Naive thymus-derived CD4-positive, alpha-beta T cell (primary cell): ENCODE data around the gene PTPN1. TPM values are rescaled to one million over a fixed set of nuclear protein-coding genes. Genes with fewer than 3 reads are reported as not detected.

Source experiments
- ATAC-seq: fragments of 150-1000 bp; cut with Tn5 transposase; 2 replicates; pipeline ENCODE4 v1.10.0; 2021; ENCODE audit warnings: mild to moderate bottlenecking, moderate library complexity
- CTCF ChIA-PET: fragments of 350-600 bp; sonication (Branson Sonifier 250); formaldehyde crosslinking; loops from one replicate; lab custom pipeline; 2021; ENCODE audit warnings: antibody characterized with exemption; lab: Charles Lee
- POLR2A ChIA-PET: fragments of 350-600 bp; sonication (Branson Sonifier 250); formaldehyde crosslinking; loops from one replicate; lab custom pipeline; 2021; ENCODE audit warnings: antibody characterized with exemption, inconsistent platforms; lab: Charles Lee
- DNase-seq, 9 donors: peaks; one replicate each; pipeline versions ENCODE4 v3.0.0 to v3.0.0-alpha.2; 2020 to 2022; ENCODE audit warnings: mixed read lengths in 1 of 9
- H3K27ac ChIP-seq: one replicate; pipeline ENCODE4 v1.7.0; 2013; ENCODE audit warnings: mild to moderate bottlenecking, low read depth, low read length, moderate library complexity
- H3K27me3 ChIP-seq, 2 donors: one replicate each; pipeline ENCODE4 v1.7.0; 2013; ENCODE audit warnings: low read length in 2 of 2, mild to moderate bottlenecking in 2 of 2, moderate library complexity in 2 of 2; ENCODE audit not compliant: control insufficient read depth in 2 of 2, insufficient read depth in 2 of 2
- H3K36me3 ChIP-seq, 3 experiments: 1 replicate in 2 of 3; 2 replicates in 1 of 3; pipeline ENCODE4 v1.7.0; 2013; ENCODE audit warnings: low read length in 3 of 3, mild to moderate bottlenecking in 3 of 3, moderate library complexity in 1 of 3; ENCODE audit not compliant: insufficient read depth in 3 of 3, control insufficient read depth in 2 of 3
- H3K4me1 ChIP-seq, 2 donors: one replicate each; pipeline ENCODE4 v1.7.0; 2013; ENCODE audit warnings: low read length in 2 of 2, mild to moderate bottlenecking in 2 of 2, moderate library complexity in 1 of 2; ENCODE audit not compliant: control insufficient read depth in 2 of 2, insufficient read depth in 2 of 2
- H3K4me3 ChIP-seq: 2 replicates; pipeline ENCODE4 v1.7.0; 2013; ENCODE audit warnings: mild to moderate bottlenecking, low read length
- H3K9me3 ChIP-seq, 3 experiments: 1 replicate in 2 of 3; 2 replicates in 1 of 3; pipeline ENCODE4 v1.7.0; 2013; ENCODE audit warnings: low read length in 3 of 3; ENCODE audit not compliant: control insufficient read depth in 2 of 3
- H3K27ac Mint-ChIP-seq, 9 donors: one replicate each; pipeline ENCODE4 v1.8.0; 2020 to 2022; ENCODE audit warnings: mixed read lengths in 9 of 9, mild to moderate bottlenecking in 8 of 9, moderate library complexity in 5 of 9, inconsistent platforms in 2 of 9
- H3K27me3 Mint-ChIP-seq, 5 donors: one replicate each; pipeline ENCODE4 v1.8.0; 2021 to 2022; ENCODE audit warnings: mixed read lengths in 5 of 5, mild to moderate bottlenecking in 1 of 5
- H3K36me3 Mint-ChIP-seq, 5 donors: one replicate each; pipeline ENCODE4 v1.8.0; 2020 to 2022; ENCODE audit warnings: mixed read lengths in 5 of 5, mild to moderate bottlenecking in 3 of 5, inconsistent platforms in 1 of 5
- H3K4me1 Mint-ChIP-seq, 7 donors: one replicate each; pipeline ENCODE4 v1.8.0; 2020 to 2022; ENCODE audit warnings: mixed read lengths in 7 of 7, mild to moderate bottlenecking in 3 of 7, inconsistent platforms in 1 of 7
- H3K4me3 Mint-ChIP-seq, 10 donors: one replicate each; pipeline ENCODE4 v1.8.0; 2020 to 2022; ENCODE audit warnings: mild to moderate bottlenecking in 10 of 10, mixed read lengths in 10 of 10, moderate library complexity in 6 of 10, inconsistent platforms in 2 of 10
- H3K9me3 Mint-ChIP-seq, 11 donors: one replicate each; pipeline ENCODE4 v1.8.0; 2020 to 2022; ENCODE audit warnings: mixed read lengths in 11 of 11, mild to moderate bottlenecking in 4 of 11, inconsistent platforms in 1 of 11, moderate library complexity in 1 of 11
- intact Hi-C, 2 donors: fragments of 100-400 bp; cut with micrococcal nuclease; formaldehyde crosslinking; loops; one replicate each; pipeline ENCODE4 v1.15.1; 2023
- polyA plus RNA-seq, 2 donors: library from polyadenylated mRNA; unstranded; fragments of 300-500 nt; fragmentation: Illumina TruSeq; gene quantifications; one replicate each; pipeline ENCODE4 v1.2.3, GENCODE V29; 2021
- total RNA-seq, 6 experiments: library from RNA in 5 of 6; stranded (reverse) in 5 of 6; gene quantifications; 1 replicate in 5 of 6; 2 replicates in 1 of 6; pipeline ENCODE4 v1.2.3 and lab custom pipeline; 2021 to 2026

The PTPN1 gene
- total and polyA plus RNA-seq, 7 experiments from 2014 or later = 30.4 to 80.5 (median 59.7) TPM

DNA sequence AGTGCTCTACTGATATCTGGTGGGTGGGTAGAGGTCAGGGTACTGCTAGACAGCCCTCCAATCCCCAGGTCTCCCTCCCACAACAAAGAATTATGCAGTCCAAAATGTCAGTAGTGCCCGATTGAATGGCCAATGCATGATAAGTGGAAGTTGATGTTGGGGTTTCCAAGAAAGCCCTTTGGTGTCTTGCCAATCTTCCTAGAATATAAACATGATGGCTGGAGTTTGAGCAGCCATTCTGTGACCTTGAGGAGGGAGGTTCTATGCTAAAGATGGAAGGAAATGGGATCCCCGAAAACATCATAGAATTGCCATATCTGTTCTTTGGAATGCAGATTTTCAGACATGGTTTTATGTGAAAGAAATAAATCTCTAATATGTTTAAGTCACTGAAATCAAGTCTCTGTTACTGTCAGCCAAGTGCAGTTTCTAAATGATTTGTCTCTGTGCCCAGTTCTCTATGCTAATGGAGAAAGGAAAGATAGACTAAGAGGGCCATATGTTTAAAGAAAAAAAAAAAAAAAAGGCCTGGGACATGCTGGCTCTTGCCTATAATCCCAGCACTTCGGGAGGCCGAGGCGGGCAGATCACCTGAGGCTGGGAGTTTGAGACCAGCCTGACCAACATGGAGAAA is 32.8 kb upstream of the PTPN1 start:
- no peak for DNase-seq
- no peak overlapping the region for H3K4me3 ChIP-seq
- intact Hi-C loops = no loop called here
- no peaks in the 10 kb centered on the region for H3K27me3 ChIP-seq
- no peak overlapping the region for H3K27ac ChIP-seq
- ChIA-PET CTCF (interaction anchor here (0.6 to 4.9 kb wide), 5 partner anchors 27 to 762 kb away, joined by 3 to 41 read pairs (median 3); no protein-coding TSS in a partner anchor), POLR2A (interaction anchor here (0.7 kb wide), 2 partner anchors 57 to 262 kb away, joined by 3 read pairs; no protein-coding TSS in a partner anchor)
- H3K36me3 Mint-ChIP-seq = no peaks in the 10 kb centered on the region
- H3K4me1 ChIP-seq = peaks cover 6 to 8% of the 10 kb centered on the region in 2 donors
- ATAC-seq = no peak
- H3K4me3 Mint-ChIP-seq = no peak overlapping the region
- H3K4me1 Mint-ChIP-seq = peaks cover 0 to 36% (median 10%) of the 10 kb centered on the region in 7 donors
- no peaks in the 10 kb centered on the region for H3K9me3 ChIP-seq
- no peaks in the 10 kb centered on the region for H3K27me3 Mint-ChIP-seq
- H3K9me3 Mint-ChIP-seq = no peaks in the 10 kb centered on the region
- no peaks in the 10 kb centered on the region for H3K36me3 ChIP-seq
- H3K27ac Mint-ChIP-seq = peak overlapping the region in 1 of 9 donors; percentile 15

DNA sequence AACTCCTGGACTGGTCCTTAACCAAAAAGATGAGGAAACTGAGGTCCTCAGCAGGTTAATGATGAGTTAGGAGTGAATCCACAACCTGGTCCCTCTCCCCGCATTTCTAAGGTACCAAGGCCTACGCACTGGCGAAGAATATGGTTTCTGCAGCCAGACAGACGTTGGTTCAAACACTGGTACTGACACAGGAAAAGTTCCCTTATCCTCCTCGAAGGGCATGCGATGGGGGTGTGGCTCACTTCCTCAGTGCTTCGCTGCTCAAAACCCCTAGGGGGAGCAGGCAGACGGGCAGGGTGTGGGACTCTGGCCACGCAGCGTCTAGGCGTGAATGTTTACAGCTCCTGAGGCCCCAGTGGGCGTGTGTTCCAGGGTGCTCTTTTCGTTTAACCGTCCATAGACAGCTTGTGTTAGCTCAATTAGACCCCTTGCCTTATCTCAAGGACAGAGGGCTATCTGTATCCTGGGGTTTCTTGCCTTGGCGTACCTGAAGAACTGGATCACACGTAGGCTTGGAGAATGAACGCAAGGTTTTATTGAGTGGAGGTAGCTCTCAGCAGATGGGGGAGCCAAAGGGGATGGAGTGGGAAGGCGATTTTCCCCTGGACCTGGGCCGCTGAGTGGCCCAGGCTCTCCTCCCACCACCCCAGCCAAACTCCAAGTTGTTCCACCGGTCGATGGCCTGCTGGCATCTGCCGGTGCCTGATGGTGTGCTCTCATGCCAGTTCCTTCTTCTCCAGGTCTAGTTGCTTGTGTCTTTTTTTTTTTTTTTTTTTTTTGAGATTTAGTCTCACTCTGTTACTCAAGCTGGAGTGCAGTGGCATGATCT is 31.8 kb upstream of the PTPN1 start:
- intact Hi-C loops = loop anchor here (1.0 to 2.0 kb wide), 4 partner anchors 92 to 252 kb away; partner anchors contain the start of gene PARD6B (in 1 of the 2)
- CTCF ChIA-PET = interaction anchor here (0.6 to 4.9 kb wide), 14 partner anchors 9 to 763 kb away, joined by 3 to 41 read pairs (median 3); partner anchors contain the start of gene PTPN1
- H3K4me3 ChIP-seq = no peak overlapping the region
- no peaks in the 10 kb centered on the region for H3K36me3 ChIP-seq
- Mint-ChIP-seq H3K4me3 (peak overlapping the region in 1 of 10 donors; percentile 19), H3K27me3 (no peaks in the 10 kb centered on the region), H3K36me3 (no peaks in the 10 kb centered on the region), H3K9me3 (no peaks in the 10 kb centered on the region), H3K27ac (peak overlapping the region in 1 of 9 donors; percentile 9), H3K4me1 (peaks cover 8 to 41% (median 19%) of the 10 kb centered on the region in 7 donors)
- ATAC-seq = peak; percentile 100
- DNase-seq = peak; percentile 50 to 81 (median 73)
- H3K4me1 ChIP-seq = peaks cover 8 to 14% of the 10 kb centered on the region in 2 donors
- H3K9me3 ChIP-seq = no peaks in the 10 kb centered on the region
- POLR2A ChIA-PET = interaction anchor here (1.0 to 1.2 kb wide), 2 partner anchors 92 to 363 kb away, joined by 3 to 4 read pairs; no protein-coding TSS in a partner anchor
- H3K27ac ChIP-seq = no peak overlapping the region
- H3K27me3 ChIP-seq = no peaks in the 10 kb centered on the region

DNA sequence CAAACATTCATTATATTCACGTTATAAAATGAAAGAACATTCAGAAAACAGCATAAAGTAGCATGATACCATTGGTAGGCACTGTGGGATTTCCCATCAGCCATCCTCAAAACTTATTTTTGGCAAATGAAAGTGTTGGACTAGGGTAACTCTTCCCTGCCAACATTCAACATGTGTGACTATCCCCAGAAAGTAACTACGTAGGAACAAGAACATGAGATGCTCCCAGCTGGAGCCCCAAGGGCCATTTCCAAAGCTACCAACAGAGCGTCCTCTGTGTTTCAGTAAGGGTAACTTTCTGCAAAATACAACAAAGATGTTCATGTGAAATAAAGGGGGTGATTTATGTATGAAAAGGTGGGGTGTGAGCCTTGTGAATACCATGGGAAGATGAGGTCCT is 28.4 kb upstream of the PTPN1 start:
- ChIA-PET CTCF (no interaction called here), POLR2A (interaction anchor here (2.5 kb wide), 1 partner anchor 30 kb away, joined by 10 read pairs; no protein-coding TSS in a partner anchor)
- Histone ChIP-seq H3K4me3 (no peak overlapping the region), H3K9me3 (no peaks in the 10 kb centered on the region), H3K4me1 (peaks cover 14 to 23% of the 10 kb centered on the region in 2 donors), H3K27ac (no peak overlapping the region), H3K27me3 (no peaks in the 10 kb centered on the region), H3K36me3 (no peaks in the 10 kb centered on the region)
- no peak overlapping the region for H3K4me3 Mint-ChIP-seq
- intact Hi-C loops = loop anchor here (2.0 to 5.0 kb wide), 3 partner anchors 29 to 364 kb away; partner anchors contain the start of gene PTPN1 (in 1 of the 2)
- no peak for DNase-seq
- H3K27ac Mint-ChIP-seq = peak overlapping the region in 5 of 9 donors; percentile 0 to 92 (median 23)
- H3K4me1 Mint-ChIP-seq = peaks cover 23 to 45% (median 31%) of the 10 kb centered on the region in 7 donors
- peaks cover 0 to 6% (median 0%) of the 10 kb centered on the region in 5 donors for H3K36me3 Mint-ChIP-seq
- no peak for ATAC-seq
- no peaks in the 10 kb centered on the region for H3K27me3 Mint-ChIP-seq
- H3K9me3 Mint-ChIP-seq = peaks cover 0 to 5% (median 0%) of the 10 kb centered on the region in 11 donors

DNA sequence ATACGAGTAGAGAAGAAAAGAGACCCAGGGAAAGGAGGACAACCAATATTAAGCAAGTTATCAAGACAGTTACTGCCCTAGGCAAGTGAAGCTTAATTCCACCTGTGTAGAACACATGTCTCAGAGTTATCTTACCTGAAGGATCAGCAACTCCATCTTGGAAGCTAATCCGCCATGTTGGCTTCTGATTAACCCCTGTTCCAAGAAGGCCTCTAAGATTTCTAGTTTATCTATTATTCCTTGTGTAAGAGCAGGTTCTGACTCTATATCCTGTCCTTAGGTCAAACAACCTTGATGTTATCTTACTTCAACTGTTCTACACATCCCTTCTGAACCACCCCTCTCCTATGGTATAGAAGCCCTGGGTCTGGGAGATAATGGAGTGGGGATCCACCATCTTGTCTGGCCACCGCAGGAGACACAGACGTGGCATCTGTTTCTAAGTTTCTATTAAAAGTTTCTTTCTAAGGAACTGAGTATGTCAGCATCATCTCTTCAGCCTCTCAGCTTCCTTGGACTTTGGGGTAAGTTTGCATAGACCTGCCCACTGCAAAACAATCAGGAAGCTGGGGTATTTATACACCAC is 27.7 kb upstream of the PTPN1 start:
- H3K27me3 Mint-ChIP-seq = no peaks in the 10 kb centered on the region
- no peak overlapping the region for H3K27ac ChIP-seq
- H3K4me1 ChIP-seq = peaks cover 14 to 23% of the 10 kb centered on the region in 2 donors
- H3K9me3 Mint-ChIP-seq = peaks cover 0 to 5% (median 0%) of the 10 kb centered on the region in 11 donors
- peaks cover 0 to 6% (median 0%) of the 10 kb centered on the region in 5 donors for H3K36me3 Mint-ChIP-seq
- ChIA-PET POLR2A (interaction anchor here (0.7 to 2.5 kb wide), 5 partner anchors 9 to 367 kb away, joined by 3 to 12 read pairs (median 4); partner anchors contain the start of gene PTPN1), CTCF (interaction anchor here (1.0 to 1.7 kb wide), 5 partner anchors 9 to 301 kb away, joined by 3 to 7 read pairs (median 3); no protein-coding TSS in a partner anchor)
- H3K27me3 ChIP-seq = no peaks in the 10 kb centered on the region
- H3K4me1 Mint-ChIP-seq = peaks cover 23 to 42% (median 31%) of the 10 kb centered on the region in 7 donors
- no peaks in the 10 kb centered on the region for H3K9me3 ChIP-seq
- peak overlapping the region; percentile 82 to 99 (median 93) for H3K4me3 Mint-ChIP-seq
- ATAC-seq (no peak), DNase-seq (no peak)
- H3K36me3 ChIP-seq = no peaks in the 10 kb centered on the region
- intact Hi-C loops = loop anchor here (2.0 to 5.0 kb wide), 3 partner anchors 28 to 365 kb away; partner anchors contain the start of gene PTPN1 (in 1 of the 2)
- no peak overlapping the region for H3K4me3 ChIP-seq
- H3K27ac Mint-ChIP-seq = peak overlapping the region; percentile 92 to 99 (median 96)

DNA sequence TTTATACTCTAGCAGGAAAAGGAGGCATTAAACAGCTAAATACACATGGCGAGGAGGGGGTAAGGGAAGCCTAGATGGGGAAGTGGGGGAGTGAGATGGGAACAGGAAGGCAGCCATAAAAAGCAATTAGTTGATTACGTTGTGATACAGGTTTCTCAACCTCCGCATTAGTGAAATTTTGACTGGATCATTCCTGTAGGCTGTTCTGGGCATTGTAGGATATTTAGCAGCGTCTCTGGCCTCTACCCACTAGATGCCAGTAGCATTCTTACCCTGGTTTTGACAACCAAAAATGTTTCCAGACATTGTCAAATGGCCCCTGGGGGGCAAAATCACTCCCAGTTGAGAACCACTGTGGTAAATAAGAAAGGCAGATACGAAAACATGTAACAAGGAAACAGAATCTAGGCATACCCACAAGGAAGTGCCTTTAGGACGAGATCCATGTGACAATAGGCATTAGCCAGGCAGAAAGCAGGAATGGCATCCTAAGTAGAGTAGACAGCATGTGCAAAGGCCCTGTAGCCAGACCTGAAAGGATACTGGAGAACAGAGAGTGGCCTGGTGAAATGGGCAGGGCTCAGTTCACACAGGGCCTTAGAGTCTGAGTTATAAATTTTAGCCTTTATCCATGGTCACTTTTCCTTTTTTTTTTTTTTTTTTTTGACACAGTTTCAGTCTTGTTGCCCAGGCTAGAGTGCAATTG is 25.8 kb upstream of the PTPN1 start:
- peak overlapping the region; percentile 77 for H3K4me3 ChIP-seq
- intact Hi-C loops = loop anchor here in 1 of 2 donors (5.0 kb wide), 1 partner anchor 367 kb away; no protein-coding TSS in a partner anchor

More for the DNA sequence above, 25.8 kb upstream of the PTPN1 start:
- peaks cover 6 to 17% of the 10 kb centered on the region in 2 donors for H3K4me1 ChIP-seq
- H3K4me1 Mint-ChIP-seq = peaks cover 20 to 38% (median 24%) of the 10 kb centered on the region in 7 donors
- ATAC-seq (no peak), DNase-seq (no peak)
- H3K9me3 ChIP-seq = no peaks in the 10 kb centered on the region
- H3K27me3 Mint-ChIP-seq = no peaks in the 10 kb centered on the region
- peak overlapping the region; percentile 91 for H3K27ac ChIP-seq
- POLR2A ChIA-PET = interaction anchor here (1.1 to 2.5 kb wide), 6 partner anchors 7 to 371 kb away, joined by 3 to 12 read pairs (median 4); partner anchors contain the start of genes PTPN1 and UBE2V1
- H3K36me3 Mint-ChIP-seq = peaks cover 0 to 6% (median 0%) of the 10 kb centered on the region in 5 donors
- peak overlapping the region; percentile 82 to 99 (median 93) for H3K4me3 Mint-ChIP-seq
- H3K9me3 Mint-ChIP-seq = peaks cover 0 to 5% (median 0%) of the 10 kb centered on the region in 11 donors
- H3K27ac Mint-ChIP-seq = peak overlapping the region; percentile 92 to 99 (median 96)
- no peaks in the 10 kb centered on the region for H3K36me3 ChIP-seq
- CTCF ChIA-PET = interaction anchor here (0.8 to 1.7 kb wide), 4 partner anchors 9 to 89 kb away, joined by 3 to 7 read pairs (median 4); no protein-coding TSS in a partner anchor
- no peaks in the 10 kb centered on the region for H3K27me3 ChIP-seq
